Lung (tissue), 12 donors: ENCODE data around the gene NOS1AP. TPM values are rescaled to one million over a fixed set of nuclear protein-coding genes. Genes with fewer than 3 reads are reported as not detected.

Source experiments
- ATAC-seq: fragments of 200-7000 bp; cut with Tn5 transposase; one replicate; pipeline ENCODE4 v1.9.1; 2020; ENCODE audit warnings: moderate number of reproducible peaks; ENCODE audit not compliant: insufficient read depth, low FRiP score
- DNase-seq, 3 donors: peaks; one replicate each; pipeline ENCODE4 v3.0.0-alpha.2; 2013 to 2017
- H3K27ac ChIP-seq, 2 donors: one replicate each; pipeline ENCODE4 v1.5.1; 2013; ENCODE audit warnings: mild to moderate bottlenecking in 2 of 2, moderate library complexity in 2 of 2, control low read depth in 1 of 2, inconsistent platforms in 1 of 2, low read depth in 1 of 2, low read length in 1 of 2
- H3K27me3 ChIP-seq, 3 donors: one replicate each; pipeline ENCODE4 v1.5.1; 2013; ENCODE audit warnings: low read length in 2 of 3; ENCODE audit not compliant: control insufficient read depth in 3 of 3, insufficient read depth in 3 of 3
- H3K36me3 ChIP-seq, 4 donors: one replicate each; pipeline ENCODE4 v1.5.1; 2013; ENCODE audit warnings: low read length in 4 of 4, mild to moderate bottlenecking in 1 of 4, moderate library complexity in 1 of 4; ENCODE audit not compliant: control insufficient read depth in 4 of 4, insufficient read depth in 4 of 4
- H3K4me1 ChIP-seq, 5 donors: one replicate each; pipeline ENCODE4 v1.5.1; 2013; ENCODE audit warnings: low read length in 5 of 5, mild to moderate bottlenecking in 2 of 5, moderate library complexity in 1 of 5; ENCODE audit not compliant: control insufficient read depth in 5 of 5, insufficient read depth in 5 of 5
- H3K4me3 ChIP-seq: one replicate; pipeline ENCODE4 v1.5.1; 2013; ENCODE audit warnings: mild to moderate bottlenecking, control low read depth, moderate library complexity
- H3K9ac ChIP-seq, 2 donors: one replicate each; pipeline ENCODE4 v1.5.1; 2013; ENCODE audit warnings: low read length in 2 of 2, control low read depth in 1 of 2; ENCODE audit not compliant: insufficient read depth in 1 of 2
- H3K9me3 ChIP-seq, 4 donors: one replicate each; pipeline ENCODE4 v1.5.1; 2013; ENCODE audit warnings: low read length in 3 of 4, mild to moderate bottlenecking in 1 of 4, moderate library complexity in 1 of 4; ENCODE audit not compliant: control insufficient read depth in 4 of 4, insufficient read depth in 3 of 4
- CTCF ChIP-seq: IDR thresholded peaks from 2 replicates; pipeline ENCODE4 v1.5.1; 2012; ENCODE audit warnings: mild to moderate bottlenecking; ENCODE audit errors: control extremely low read depth, extremely low read depth
- WGBS, 2 donors: extraction: QIAGEN DNeasy Blood & Tissue Kit; methylation state at CpG; one replicate each; pipeline ENCODE4 v1.1.7; 2013; 5-methylcytosine and 5-hydroxymethylcytosine counted together
- polyA plus RNA-seq, 2 donors: library from polyadenylated mRNA; stranded (reverse); fragments of 200-250 nt; gene quantifications; one replicate each; pipeline ENCODE4 v1.2.1, GENCODE V29; 2013
- total RNA-seq, 2 donors: library from RNA; depleted of rRNA in 1 of 2; stranded (reverse); fragments of >200 nt in 1 of 2; gene quantifications; one replicate each; pipeline ENCODE4 v1.2.1, GENCODE V29; 2014 to 2021
- donor health status: control.
- donor health status: control.
- donor health status: Bipolar disorder and iron deficiency.
- donor health status: healthy.
- donor health status: DM: yes; HTN: yes; CAD: no.

NOS1AP gene
- total and polyA plus RNA-seq, 4 donors: 0.57 to 5.0 (median 1.2) TPM

- ATAC-seq (no peak), DNase-seq (no peak)
- H3K27ac ChIP-seq: no peak overlapping the region
- no peaks in the 10 kb centered on the region for H3K36me3 ChIP-seq
- peaks cover 0 to 15% (median 0%) of the 10 kb centered on the region in 5 donors for H3K4me1 ChIP-seq
- 81 to 88% methylated on average over 3 of the region's 3 CpGs for WGBS, 2 donors
- no peak overlapping the region for H3K4me3 ChIP-seq
- no peak for TF ChIP-seq CTCF
- H3K9ac ChIP-seq: no peak overlapping the region
- H3K9me3 ChIP-seq: peaks cover 0 to 2% (median 0%) of the 10 kb centered on the region in 4 donors
- no peaks in the 10 kb centered on the region for H3K27me3 ChIP-seq
Measured at GRCh38 chr1:162271972-162272371, 202.5 kb downstream of the NOS1AP start.

GRCh38 chr1:162272419-162272818 is 202.9 kb downstream of the NOS1AP start:
- no peak for ATAC-seq
- peaks cover 0 to 2% (median 0%) of the 10 kb centered on the region in 4 donors for H3K9me3 ChIP-seq
- H3K4me1 ChIP-seq: peaks cover 0 to 15% (median 0%) of the 10 kb centered on the region in 5 donors
- H3K27ac ChIP-seq: no peak overlapping the region
- no peak overlapping the region for H3K9ac ChIP-seq
- 78 to 88% methylated on average over 5 of the region's 5 CpGs for WGBS, 2 donors
- no peak overlapping the region for H3K4me3 ChIP-seq
- no peak for TF ChIP-seq CTCF
- no peaks in the 10 kb centered on the region for H3K36me3 ChIP-seq
- DNase-seq: no peak
- H3K27me3 ChIP-seq: no peaks in the 10 kb centered on the region

DNA sequence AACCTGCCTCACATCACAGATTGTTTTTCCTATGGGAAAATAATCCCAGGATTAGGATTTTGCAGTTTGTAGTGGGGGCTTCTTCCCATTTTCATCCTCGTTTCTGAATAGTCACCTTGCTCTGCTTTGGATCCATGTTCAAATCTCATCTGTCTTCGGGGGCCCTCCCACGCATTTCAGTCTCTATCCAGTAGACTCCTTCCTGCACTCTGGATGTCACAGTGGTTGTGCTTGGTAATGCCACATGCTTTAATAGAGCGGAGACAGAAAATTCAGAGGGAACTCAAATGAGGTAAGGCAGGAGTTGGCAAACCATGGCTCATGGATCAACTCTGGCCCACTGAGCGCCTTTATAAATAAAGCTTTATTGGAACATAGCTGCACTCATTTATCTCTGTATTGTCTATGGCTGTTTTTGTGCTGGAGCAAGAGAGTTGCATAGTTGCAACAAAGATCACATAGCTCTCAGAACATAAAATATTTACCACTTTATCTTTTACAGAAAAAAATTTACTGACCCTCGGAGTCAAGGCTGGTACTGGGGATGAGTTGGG is 206.2 kb downstream of the NOS1AP start:
- TF ChIP-seq CTCF: no peak
- 95% methylated on average over 6 of the region's 6 CpGs for WGBS, 2 donors

DNA sequence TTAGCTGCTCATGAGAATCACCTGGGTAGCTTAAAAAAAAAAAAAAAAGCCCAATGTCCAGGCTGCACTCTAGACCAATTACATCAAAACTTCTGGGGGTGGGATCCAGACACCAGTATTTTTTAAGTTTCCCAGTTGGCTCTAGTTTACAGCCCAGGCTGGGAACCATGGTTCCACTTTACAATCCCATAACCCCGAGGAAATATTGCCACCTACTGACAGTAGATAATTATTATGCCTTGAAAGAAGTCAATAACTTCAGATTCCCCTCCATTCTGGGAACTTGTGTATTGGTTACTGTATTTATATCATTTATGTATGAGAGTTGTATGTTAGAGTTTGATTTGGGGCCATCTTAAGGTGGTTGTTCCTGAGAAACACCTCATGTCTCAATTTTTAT is 207.0 kb downstream of the NOS1AP start:
- H3K4me1 ChIP-seq: peaks cover 0 to 2% (median 0%) of the 10 kb centered on the region in 5 donors
- no peak overlapping the region for H3K4me3 ChIP-seq
- H3K9me3 ChIP-seq: peaks cover 0 to 2% (median 0%) of the 10 kb centered on the region in 4 donors
- ATAC-seq: no peak
- no peaks in the 10 kb centered on the region for H3K27me3 ChIP-seq
- WGBS, 2 donors: 21 to 31% methylated on average over 1 of the region's 1 CpG
- H3K27ac ChIP-seq: no peak overlapping the region
- no peak overlapping the region for H3K9ac ChIP-seq
- TF ChIP-seq CTCF: peak; percentile 8
- no peaks in the 10 kb centered on the region for H3K36me3 ChIP-seq
- peak in 2 of 3 donors; percentile 56 to 63 for DNase-seq

More for the DNA sequence above, 206.2 kb downstream of the NOS1AP start:
- H3K9me3 ChIP-seq: peaks cover 0 to 2% (median 0%) of the 10 kb centered on the region in 4 donors
- no peak overlapping the region for H3K27ac ChIP-seq
- ATAC-seq: no peak
- H3K36me3 ChIP-seq: no peaks in the 10 kb centered on the region
- no peak overlapping the region for H3K9ac ChIP-seq
- no peaks in the 10 kb centered on the region for H3K27me3 ChIP-seq
- H3K4me1 ChIP-seq: peaks cover 0 to 4% (median 0%) of the 10 kb centered on the region in 5 donors
- DNase-seq: no peak
- no peak overlapping the region for H3K4me3 ChIP-seq
